Effector memory CD8-positive, alpha-beta T cell (primary cell): ENCODE measurements around the gene GSK3B.
A peak's percentile ranks its signal among the peaks of the same experiment; 100 is the strongest.
"Not testable (repeated sequence)": the region's sequence is repeated elsewhere in the genome, so short reads cannot be mapped to it uniquely, and the experiment has no call there.

Source experiments
- ATAC-seq: fragments of 150-1000 bp; cut with Tn5 transposase; replicated peaks from 2 replicates; pipeline ENCODE4 v1.10.0; 2021; ENCODE audit warnings: mild to moderate bottlenecking, moderate library complexity
- DNase-seq, 3 experiments: peaks; one replicate each; pipeline ENCODE4 v3.0.0; 2021
- H3K27ac Mint-ChIP-seq, 2 donors: one replicate each; pipeline ENCODE4 v1.8.0; 2022; ENCODE audit warnings: mild to moderate bottlenecking in 2 of 2, mixed read lengths in 2 of 2, moderate library complexity in 2 of 2
- H3K27me3 Mint-ChIP-seq, 2 donors: one replicate each; pipeline ENCODE4 v1.8.0; 2022; ENCODE audit warnings: mixed read lengths in 2 of 2
- H3K36me3 Mint-ChIP-seq: one replicate; pipeline ENCODE4 v1.8.0; 2022; ENCODE audit warnings: mild to moderate bottlenecking, moderate library complexity, mixed read lengths; ENCODE audit not compliant: insufficient read depth
- H3K4me1 Mint-ChIP-seq, 2 donors: one replicate each; pipeline ENCODE4 v1.8.0; 2022; ENCODE audit warnings: low read depth in 2 of 2, mixed read lengths in 2 of 2
- H3K4me3 Mint-ChIP-seq, 2 donors: one replicate each; pipeline ENCODE4 v1.8.0; 2022; ENCODE audit warnings: mild to moderate bottlenecking in 2 of 2, mixed read lengths in 2 of 2, moderate library complexity in 2 of 2
- H3K9me3 Mint-ChIP-seq, 2 donors: one replicate each; pipeline ENCODE4 v1.8.0; 2022; ENCODE audit warnings: mixed read lengths in 2 of 2

Gene GSK3B

DNA sequence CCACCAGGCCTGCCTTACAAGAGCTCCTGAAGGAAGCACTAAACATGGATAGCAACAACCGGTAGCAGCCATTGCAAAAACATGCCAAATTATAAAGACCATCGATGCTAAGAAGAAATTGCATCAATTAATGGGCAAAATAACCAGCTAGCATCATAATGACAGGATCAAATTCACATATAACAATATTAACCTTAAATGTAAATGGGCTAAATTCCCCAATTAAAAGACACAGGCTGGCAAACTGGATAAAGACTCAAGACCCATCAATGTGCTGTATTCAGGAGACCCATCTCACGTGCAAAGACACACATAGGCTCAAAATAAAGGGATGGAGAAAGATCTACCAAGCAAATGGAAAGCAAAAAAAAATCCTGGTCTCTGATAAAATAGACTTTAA is 88.5 kb downstream of the GSK3B start:
- peaks cover 0 to 14% of the 10 kb centered on the region in 2 donors for H3K9me3 Mint-ChIP-seq
- H3K27ac Mint-ChIP-seq, H3K4me3 Mint-ChIP-seq, H3K27me3 Mint-ChIP-seq, ATAC-seq, DNase-seq: not testable (repeated sequence)
- H3K4me1 Mint-ChIP-seq, result peaks cover 44 to 65% of the 10 kb centered on the region in 2 donors
- peaks cover 10% of the 10 kb centered on the region for H3K36me3 Mint-ChIP-seq

DNA sequence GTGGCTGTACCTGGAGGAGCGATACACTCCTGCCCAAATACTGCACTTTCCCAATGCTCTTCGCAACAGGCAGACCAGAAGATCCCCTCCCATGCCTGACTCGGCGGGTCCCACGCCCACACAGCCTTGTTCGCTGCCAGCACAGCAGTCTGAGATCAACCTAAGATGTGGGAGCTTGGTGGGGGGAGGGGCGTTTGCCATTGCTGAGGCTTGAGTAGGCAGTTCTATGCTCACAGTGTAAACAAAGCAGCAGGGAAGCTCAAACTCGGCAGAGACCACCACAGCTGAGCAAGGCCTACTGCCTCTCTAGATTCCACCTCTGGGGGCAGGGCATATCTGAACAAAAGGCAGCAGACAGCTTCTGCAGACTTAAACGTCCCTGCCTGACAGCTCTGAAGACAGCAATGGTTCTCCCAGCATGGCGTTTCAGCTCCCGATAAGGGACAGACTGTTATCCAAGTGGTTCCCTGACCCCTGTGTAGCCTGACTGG is 90.2 kb downstream of the GSK3B start:
- H3K9me3 Mint-ChIP-seq, result peaks cover 0 to 14% of the 10 kb centered on the region in 2 donors
- not testable (repeated sequence) for ATAC-seq, H3K27ac Mint-ChIP-seq, H3K4me3 Mint-ChIP-seq, DNase-seq, H3K27me3 Mint-ChIP-seq
- peaks cover 42 to 65% of the 10 kb centered on the region in 2 donors for H3K4me1 Mint-ChIP-seq
- H3K36me3 Mint-ChIP-seq, result peaks cover 11% of the 10 kb centered on the region

DNA sequence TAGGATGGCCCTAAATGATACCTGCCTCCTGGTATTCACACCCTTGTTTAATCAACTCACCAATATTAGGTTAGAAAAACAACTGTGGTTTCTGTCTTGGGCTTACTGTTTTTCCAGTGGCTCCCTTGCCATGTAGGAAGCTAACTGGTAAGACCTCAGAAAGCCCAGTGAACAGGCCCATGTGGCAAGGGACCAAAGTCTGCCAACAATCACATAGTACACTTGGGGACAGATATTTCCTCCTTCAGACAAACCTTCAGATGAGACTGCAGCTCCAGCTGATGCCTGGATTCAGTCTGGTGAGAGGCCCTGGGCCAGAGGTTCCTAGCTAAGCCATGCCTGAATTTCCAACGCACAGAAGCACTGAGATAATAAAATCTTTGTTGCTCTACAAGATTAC is 96.1 kb downstream of the GSK3B start:
- H3K27me3 Mint-ChIP-seq, result no peaks in the 10 kb centered on the region
- peaks cover 0 to 3% of the 10 kb centered on the region in 2 donors for H3K9me3 Mint-ChIP-seq
- H3K4me3 Mint-ChIP-seq, result no peak overlapping the region
- no peak for DNase-seq
- ATAC-seq, result no peak
- peaks cover 21 to 34% of the 10 kb centered on the region in 2 donors for H3K4me1 Mint-ChIP-seq
- peak overlapping the region in 1 of 2 donors; percentile 23 for H3K27ac Mint-ChIP-seq
- peaks cover 27% of the 10 kb centered on the region for H3K36me3 Mint-ChIP-seq

DNA sequence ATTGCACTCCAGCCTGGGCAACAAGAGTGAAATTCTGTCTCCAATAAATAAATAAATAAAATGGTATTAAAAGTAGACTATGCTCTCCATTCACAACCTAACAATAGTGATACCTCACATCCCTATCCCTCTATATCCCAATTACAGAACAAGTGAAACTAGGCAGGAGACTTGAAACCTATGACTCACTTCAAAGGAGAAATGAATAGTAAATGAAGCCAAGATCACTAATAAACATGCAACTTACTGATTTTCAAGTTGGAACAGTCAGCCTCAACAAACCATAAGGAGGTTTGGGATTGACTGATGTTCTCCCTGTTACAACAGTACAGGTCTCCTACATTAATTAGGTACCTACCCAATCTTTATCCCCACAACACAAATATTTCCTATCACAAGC is 103.4 kb downstream of the GSK3B start:
- H3K4me3 Mint-ChIP-seq, result no peak overlapping the region
- H3K36me3 Mint-ChIP-seq, result peaks cover 10% of the 10 kb centered on the region
- H3K9me3 Mint-ChIP-seq, result peaks cover 0 to 2% of the 10 kb centered on the region in 2 donors
- no peak for ATAC-seq
- H3K27me3 Mint-ChIP-seq, result no peaks in the 10 kb centered on the region
- no peak for DNase-seq
- H3K4me1 Mint-ChIP-seq, result peaks cover 23 to 50% of the 10 kb centered on the region in 2 donors
- peak overlapping the region in 1 of 2 donors; percentile 20 for H3K27ac Mint-ChIP-seq

DNA sequence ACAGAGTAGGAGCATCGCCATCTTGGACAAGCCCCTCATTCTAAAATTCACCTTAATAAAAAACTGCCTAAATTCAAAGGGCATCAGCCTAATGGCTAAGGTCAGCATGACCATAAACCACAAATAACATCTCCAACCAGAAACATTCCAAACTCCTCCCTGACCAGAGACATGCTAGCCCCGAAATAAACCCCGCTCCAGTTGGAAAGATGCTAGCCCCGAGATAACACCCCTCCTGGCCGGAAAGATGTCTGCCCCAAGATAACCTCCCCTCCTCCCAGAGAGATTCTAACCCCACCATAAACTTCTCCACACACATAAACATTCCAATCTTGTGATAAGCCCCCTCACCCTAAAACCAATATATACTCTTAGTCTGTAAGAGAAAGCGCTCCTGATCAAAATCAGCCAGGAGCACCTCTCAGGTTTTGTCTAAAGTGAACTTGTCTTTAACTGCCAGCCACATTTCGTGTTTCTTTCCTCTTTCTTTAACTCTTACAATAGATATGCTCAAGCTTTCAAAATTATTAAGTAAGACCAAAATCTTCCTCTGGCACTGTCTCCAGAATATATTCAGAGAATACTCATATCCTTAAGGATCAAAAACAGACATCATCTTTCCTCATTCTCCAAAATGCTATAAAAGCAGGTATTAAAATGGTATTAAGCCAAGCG is 104.1 kb downstream of the GSK3B start:
- DNase-seq, result no peak
- ATAC-seq, result no peak
- peaks cover 9% of the 10 kb centered on the region for H3K36me3 Mint-ChIP-seq
- H3K27ac Mint-ChIP-seq, result peak overlapping the region in 1 of 2 donors; percentile 20
- H3K9me3 Mint-ChIP-seq, result peaks cover 4 to 5% of the 10 kb centered on the region in 2 donors
- peaks cover 23 to 57% of the 10 kb centered on the region in 2 donors for H3K4me1 Mint-ChIP-seq
- H3K4me3 Mint-ChIP-seq, result peak overlapping the region in 1 of 2 donors; percentile 39
- no peaks in the 10 kb centered on the region for H3K27me3 Mint-ChIP-seq

DNA sequence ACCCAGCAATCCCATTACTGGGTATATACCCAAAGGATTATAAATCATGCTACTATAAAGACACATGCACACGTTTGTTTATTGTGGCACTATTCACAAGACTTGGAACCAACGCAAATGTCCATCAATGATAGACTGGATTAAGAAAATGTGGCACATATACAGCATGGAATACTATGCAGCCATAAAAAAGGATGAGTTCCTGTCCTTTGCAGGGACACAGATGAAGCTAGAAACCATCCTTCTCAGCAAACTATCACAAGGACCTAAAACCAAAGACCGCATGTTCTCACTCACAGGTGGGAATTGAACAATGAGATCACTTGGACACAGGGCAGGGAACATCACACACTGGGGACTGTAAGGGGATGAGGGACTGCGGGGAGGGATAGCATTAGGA is 107.4 kb downstream of the GSK3B start:
- H3K4me3 Mint-ChIP-seq, H3K36me3 Mint-ChIP-seq, DNase-seq, H3K27me3 Mint-ChIP-seq, ATAC-seq, H3K9me3 Mint-ChIP-seq, H3K27ac Mint-ChIP-seq: not testable (repeated sequence)
- peaks cover 30 to 70% of the 10 kb centered on the region in 2 donors for H3K4me1 Mint-ChIP-seq

DNA sequence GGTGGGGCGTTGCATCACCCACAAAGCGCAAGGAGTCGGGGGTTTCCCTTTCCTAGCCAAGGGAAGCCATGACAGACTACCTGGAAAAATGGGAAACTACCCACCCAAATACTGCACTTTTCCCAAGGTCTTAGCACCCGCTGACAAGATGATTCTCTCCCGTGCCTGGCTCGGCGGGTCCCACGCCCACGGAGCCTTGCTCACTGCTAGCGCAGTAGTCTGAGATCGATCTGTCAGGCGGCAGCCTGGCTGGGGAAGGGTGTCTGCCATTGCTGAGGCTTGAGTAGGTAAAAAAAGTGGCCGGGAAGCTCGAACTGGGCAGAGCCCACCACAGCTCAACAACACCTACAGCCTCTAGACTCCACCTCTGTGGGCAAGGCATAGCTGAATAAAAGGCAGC is 112.9 kb downstream of the GSK3B start:
- Mint-ChIP-seq H3K27me3 (no peaks in the 10 kb centered on the region), H3K9me3 (peaks cover 3 to 10% of the 10 kb centered on the region in 2 donors), H3K4me1 (peaks cover 35 to 88% of the 10 kb centered on the region in 2 donors), H3K36me3 (peaks cover 4% of the 10 kb centered on the region), H3K27ac (no peak overlapping the region), H3K4me3 (no peak overlapping the region)
- ATAC-seq (no peak), DNase-seq (no peak)

DNA sequence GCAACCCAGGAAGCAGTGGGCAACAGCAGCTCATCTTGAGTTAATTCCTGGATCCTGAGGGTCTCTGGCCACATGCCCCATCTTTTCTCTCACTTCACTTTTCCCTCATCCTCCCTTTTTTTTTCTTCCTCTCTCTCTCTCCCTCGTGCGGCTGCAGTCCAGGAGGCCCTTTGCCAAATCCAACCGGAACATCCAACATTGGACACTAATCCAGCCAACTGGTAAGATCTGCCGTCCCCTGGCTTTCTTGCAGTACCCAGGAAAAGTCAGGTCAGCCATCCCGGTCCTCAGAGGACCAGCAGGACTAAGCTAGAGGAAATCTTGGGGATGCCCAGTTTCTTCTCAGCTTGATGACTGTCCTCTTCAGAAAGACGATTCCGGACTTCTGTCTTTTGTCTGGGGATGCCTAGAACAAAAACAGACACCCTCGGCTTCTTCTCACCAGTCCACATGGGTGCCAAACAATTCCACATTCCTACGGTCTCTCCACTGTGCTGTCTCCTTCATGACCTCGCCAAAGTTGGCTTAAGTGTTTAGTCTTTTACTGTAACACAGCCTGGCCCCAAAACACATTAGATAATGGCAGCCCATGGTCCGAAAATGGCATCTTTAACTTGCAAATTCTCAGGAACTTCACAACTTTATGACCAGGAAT is 115.6 kb downstream of the GSK3B start:
- DNase-seq (no peak), ATAC-seq (no peak)
- no peaks in the 10 kb centered on the region for H3K9me3 Mint-ChIP-seq
- H3K4me1 Mint-ChIP-seq, result peaks cover 32 to 82% of the 10 kb centered on the region in 2 donors
- no peak overlapping the region for H3K4me3 Mint-ChIP-seq
- no peaks in the 10 kb centered on the region for H3K27me3 Mint-ChIP-seq
- H3K36me3 Mint-ChIP-seq, result peaks cover 4% of the 10 kb centered on the region
- peak overlapping the region in 1 of 2 donors; percentile 52 for H3K27ac Mint-ChIP-seq

DNA sequence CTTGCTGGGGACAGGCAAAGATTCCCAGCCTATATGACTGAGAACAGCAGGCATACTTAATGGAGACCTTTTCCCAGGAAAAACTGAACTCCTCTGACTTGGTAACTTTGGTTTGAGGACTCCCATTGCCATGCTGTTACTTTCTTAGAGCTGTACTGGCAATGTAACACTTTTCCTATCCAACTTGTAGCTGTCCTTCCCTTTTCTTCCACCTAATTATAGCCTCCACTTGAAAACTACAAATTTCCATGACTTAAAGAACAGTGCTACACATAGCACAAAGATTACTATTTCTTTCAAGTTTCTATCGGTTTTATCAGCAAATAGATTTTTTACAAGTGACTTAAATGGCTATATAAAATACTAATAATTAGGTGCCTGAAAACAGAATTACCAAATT is 116.9 kb downstream of the GSK3B start:
- Mint-ChIP-seq H3K27ac (peak overlapping the region in 1 of 2 donors; percentile 24), H3K27me3 (no peaks in the 10 kb centered on the region), H3K4me3 (no peak overlapping the region), H3K4me1 (peaks cover 25 to 69% of the 10 kb centered on the region in 2 donors), H3K9me3 (no peaks in the 10 kb centered on the region), H3K36me3 (peaks cover 4% of the 10 kb centered on the region)
- DNase-seq (no peak), ATAC-seq (no peak)

DNA sequence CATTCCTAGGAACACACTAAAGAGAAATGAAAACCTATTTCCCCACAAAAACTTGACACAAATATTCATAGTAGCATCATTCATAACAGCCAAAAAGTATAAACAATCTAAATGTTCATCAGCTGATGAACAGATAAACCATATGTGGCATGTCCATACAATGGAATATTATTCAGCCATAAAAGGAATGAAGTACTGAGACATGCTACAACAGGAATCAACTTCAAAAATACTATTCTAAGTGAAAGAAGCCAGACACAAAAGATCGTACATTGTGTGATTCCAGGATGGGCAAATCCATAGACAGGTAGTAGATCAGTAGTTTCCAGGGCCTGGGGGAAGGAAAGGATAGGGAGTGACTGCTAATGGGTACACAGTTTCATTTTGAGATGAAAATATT is 118.0 kb downstream of the GSK3B start:
- DNase-seq (no peak), ATAC-seq (no peak)
- Mint-ChIP-seq H3K27ac (no peak overlapping the region), H3K27me3 (no peaks in the 10 kb centered on the region), H3K36me3 (peaks cover 4% of the 10 kb centered on the region), H3K4me3 (peak overlapping the region in 1 of 2 donors; percentile 20), H3K9me3 (no peaks in the 10 kb centered on the region), H3K4me1 (peaks cover 21 to 65% of the 10 kb centered on the region in 2 donors)

DNA sequence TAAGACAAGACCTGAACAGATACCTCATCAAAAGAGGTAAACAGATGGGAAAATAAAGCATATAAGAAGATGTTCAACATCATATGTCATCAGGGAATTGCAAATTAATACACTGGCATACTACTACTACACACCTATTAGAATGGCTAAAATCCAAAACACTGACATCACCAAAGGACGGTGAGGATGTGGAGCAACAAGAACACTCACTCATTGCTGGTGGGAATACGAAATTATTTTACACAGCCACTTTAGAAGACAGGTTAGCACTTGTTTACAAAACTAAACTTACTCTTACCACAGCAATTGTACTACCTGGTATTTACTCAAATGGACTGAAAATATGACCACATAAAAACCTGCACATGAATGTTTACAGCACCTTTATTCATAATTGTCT is 119.6 kb downstream of the GSK3B start:
- peaks cover 4% of the 10 kb centered on the region for H3K36me3 Mint-ChIP-seq
- H3K27ac Mint-ChIP-seq, result no peak overlapping the region
- H3K27me3 Mint-ChIP-seq, result no peaks in the 10 kb centered on the region
- no peaks in the 10 kb centered on the region for H3K9me3 Mint-ChIP-seq
- H3K4me3 Mint-ChIP-seq, result no peak overlapping the region
- DNase-seq (no peak), ATAC-seq (no peak)
- H3K4me1 Mint-ChIP-seq, result peaks cover 19 to 59% of the 10 kb centered on the region in 2 donors

DNA sequence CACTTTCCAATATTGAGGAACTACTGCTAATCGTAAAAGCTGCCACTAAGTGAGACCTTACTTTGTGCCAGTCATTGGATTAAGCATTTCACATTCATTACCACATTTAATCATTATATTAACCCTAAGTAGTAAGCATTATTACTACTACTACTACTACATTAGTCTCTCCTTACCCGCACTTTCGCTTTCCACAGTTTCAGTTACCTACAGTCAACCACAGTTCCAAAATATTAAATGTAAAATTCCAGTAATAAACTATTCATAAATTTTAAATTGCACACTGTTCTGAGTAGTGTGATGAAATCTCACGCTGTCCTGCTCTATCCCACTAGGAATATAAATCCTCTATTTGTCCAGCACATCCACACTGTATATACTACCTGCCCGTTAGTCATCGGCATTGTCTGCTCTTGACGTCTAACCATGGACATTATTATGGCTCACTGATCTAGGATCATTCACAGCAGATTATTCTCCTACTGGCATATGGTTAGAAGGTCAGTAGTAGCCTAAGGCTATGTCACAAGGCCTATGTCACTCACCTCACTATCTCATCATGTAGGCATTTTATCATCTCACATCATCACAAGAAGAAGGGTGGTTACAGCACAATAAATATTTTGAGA is 121.1 kb downstream of the GSK3B start:
- Mint-ChIP-seq H3K27me3 (no peaks in the 10 kb centered on the region), H3K36me3 (no peaks in the 10 kb centered on the region), H3K9me3 (no peaks in the 10 kb centered on the region), H3K4me1 (peaks cover 18 to 59% of the 10 kb centered on the region in 2 donors), H3K4me3 (no peak overlapping the region), H3K27ac (no peak overlapping the region)
- ATAC-seq (no peak), DNase-seq (no peak)

DNA sequence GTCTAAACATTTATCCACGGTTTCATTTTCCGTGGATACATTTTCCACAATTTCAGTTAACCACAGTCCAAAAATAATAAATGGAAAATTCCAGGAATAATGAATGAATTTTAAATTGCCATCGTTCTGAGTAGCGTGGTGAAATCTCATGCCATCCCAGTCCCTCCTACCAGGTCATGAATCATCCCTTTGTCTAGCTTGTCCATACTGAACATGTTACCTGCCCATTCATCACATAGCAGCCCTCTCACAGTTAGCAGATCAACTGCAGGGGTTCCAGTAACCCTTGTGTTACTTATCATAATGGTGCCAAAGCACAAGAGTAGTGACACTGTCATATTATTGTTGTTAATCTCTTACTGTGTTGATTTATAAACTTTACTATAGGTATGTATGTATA is 124.5 kb downstream of the GSK3B start:
- Mint-ChIP-seq H3K27me3 (no peaks in the 10 kb centered on the region), H3K4me1 (peaks cover 18 to 47% of the 10 kb centered on the region in 2 donors), H3K27ac (no peak overlapping the region), H3K4me3 (no peak overlapping the region), H3K9me3 (no peaks in the 10 kb centered on the region), H3K36me3 (peaks cover under 1% of the 10 kb centered on the region)
- ATAC-seq (no peak), DNase-seq (no peak)
